Neural progenitor cell (in vitro differentiated cells): ENCODE measurements around the gene VSTM4.

ENCODE experiments used
- CTCF ChIP-seq: fragments of 200-600 bp; sonication (generic); IDR thresholded peaks from 2 replicates; pipeline ENCODE4 v1.5.1; 2017; ENCODE audit warnings: antibody characterized with exemption, mild to moderate bottlenecking
- EZH2 ChIP-seq: fragments of 200-600 bp; sonication (generic); IDR thresholded peaks from 2 replicates; pipeline ENCODE4 v1.6.1; 2017; ENCODE audit warnings: antibody characterized with exemption, mild to moderate bottlenecking, moderate library complexity

- TF ChIP-seq CTCF (no peak), EZH2 (no peak)
Measured at GRCh38 chr10:49153115-49153514, 37.8 kb upstream of the VSTM4 start.
